ENCODE data around the gene RELN. TPM values are rescaled to one million over a fixed set of nuclear protein-coding genes. Genes with fewer than 3 reads are reported as not detected.
A peak's percentile ranks its signal among the peaks of the same experiment; 100 is the strongest.

RELN gene
- total RNA-seq (not detected in 2 replicates), polyA plus RNA-seq (not detected in 2 replicates), polyA minus RNA-seq (under 0.01 TPM in 1 of 2 replicates, not detected in the other)
- total RNA-seq (2013), result 0.16 TPM

GRCh38 chr7:103989200-103989784 lies at the start of gene RELN:
Gene RELN, minus strand, starts transcription at chr7:103989658. Its CDS starts 302 bp downstream, at chr7:103989356.
- DNase-seq, result peak; percentile 17
- Histone ChIP-seq H3K27me3 (replicated peaks in 1 of 4; ENCODE audit: control extremely low read depth in 1 of 4, control insufficient read depth in 3 of 4, insufficient read depth in 4 of 4, low read length in 3 of 4) (peaks cover 0 to 32% (median 10%) of the 10 kb centered on the region in 4 experiments), H3K27ac (ENCODE audit: low read length in 2 of 2) (no peak within 1 kb of the TSS), H3K9me3 (ENCODE audit: control extremely low read depth in 1 of 3, control insufficient read depth in 2 of 3, insufficient read depth in 1 of 3, low read length in 2 of 3) (no peaks in the 10 kb centered on the region), H3K36me3 (replicated peaks in 1 of 2; ENCODE audit: control extremely low read depth in 1 of 2, control insufficient read depth in 1 of 2, extremely low read depth in 1 of 2, insufficient read depth in 2 of 2, low read length in 1 of 2) (no peaks in the 10 kb centered on the region), H3K79me2 (ENCODE audit: control insufficient read depth, insufficient read depth, low read length) (no peaks in the 10 kb centered on the region), H3K4me3 (ENCODE audit: control extremely low read depth in 1 of 5, extremely low read depth in 1 of 5, insufficient read depth in 1 of 5, low read depth in 2 of 5, low read length in 4 of 5) (peak within 1 kb of the TSS in 2 of 5 experiments; percentile 19 to 20), H3K9ac (ENCODE audit: low read length) (no peak within 1 kb of the TSS), H3K4me1 (ENCODE audit: control insufficient read depth in 2 of 2, insufficient read depth in 2 of 2, low read length in 2 of 2) (peaks cover 7 to 8% of the 10 kb centered on the region in 2 donors), H4K20me1 (ENCODE audit: control insufficient read depth, insufficient read depth, low read length, poor library complexity, severe bottlenecking) (no peaks in the 10 kb centered on the region), H3K4me2 (replicated peaks; ENCODE audit: low read depth, low read length, poor library complexity, severe bottlenecking) (peak within 1 kb of the TSS; percentile 55), H2AFZ (ENCODE audit: insufficient read depth, low read depth, low read length, poor library complexity, severe bottlenecking) (peak within 1 kb of the TSS; percentile 51)
- WGBS (ENCODE audit: insufficient coverage), result 6% methylated on average over 89 of the region's 89 CpGs
- H3K4me1 Mint-ChIP-seq, result peaks cover 13% of the 10 kb centered on the region
- no peak for ATAC-seq (ENCODE audit: low read depth)
- intact Hi-C loops (cut with micrococcal nuclease), result no loop called here
- H3K27ac Mint-ChIP-seq, result no peak within 1 kb of the TSS
- ChIA-PET CTCF (no interaction called here), POLR2A (no interaction called here)
- H3K27me3 Mint-ChIP-seq, result peaks cover 52% of the 10 kb centered on the region
- peak within 1 kb of the TSS; percentile 58 for H3K4me3 Mint-ChIP-seq
- no peaks in the 10 kb centered on the region for H3K9me3 Mint-ChIP-seq (ENCODE audit: insufficient read depth)
- no peak for TF ChIP-seq CTCF (IDR thresholded peaks at IDR 0.05)
- no peak for TF ChIP-seq EZH2 (IDR thresholded peaks at IDR 0.05; ENCODE audit: borderline replicate concordance, insufficient read depth, low read depth, low read length, poor library complexity, severe bottlenecking)

GRCh38 chr7:104038136-104038535 lies 48.7 kb upstream of the RELN start:
- H3K27ac Mint-ChIP-seq, result no peak overlapping the region
- peaks cover 4% of the 10 kb centered on the region for H3K27me3 Mint-ChIP-seq
- H3K9me3 Mint-ChIP-seq (ENCODE audit: insufficient read depth), result no peaks in the 10 kb centered on the region

More at GRCh38 chr7:104038136-104038535, 48.7 kb upstream of the RELN start:
- Histone ChIP-seq H3K27ac (ENCODE audit: low read length in 2 of 2) (no peak overlapping the region), H3K36me3 (replicated peaks in 1 of 2; ENCODE audit: control extremely low read depth in 1 of 2, control insufficient read depth in 1 of 2, extremely low read depth in 1 of 2, insufficient read depth in 2 of 2, low read length in 1 of 2) (no peaks in the 10 kb centered on the region), H3K4me2 (replicated peaks; ENCODE audit: low read depth, low read length, poor library complexity, severe bottlenecking) (no peak overlapping the region), H3K9ac (ENCODE audit: low read length) (no peak overlapping the region), H3K79me2 (ENCODE audit: control insufficient read depth, insufficient read depth, low read length) (no peaks in the 10 kb centered on the region), H3K27me3 (replicated peaks in 1 of 4; ENCODE audit: control extremely low read depth in 1 of 4, control insufficient read depth in 3 of 4, insufficient read depth in 4 of 4, low read length in 3 of 4) (no peaks in the 10 kb centered on the region), H3K4me1 (ENCODE audit: control insufficient read depth in 2 of 2, insufficient read depth in 2 of 2, low read length in 2 of 2) (no peaks in the 10 kb centered on the region), H4K20me1 (ENCODE audit: control insufficient read depth, insufficient read depth, low read length, poor library complexity, severe bottlenecking) (no peaks in the 10 kb centered on the region), H2AFZ (ENCODE audit: insufficient read depth, low read depth, low read length, poor library complexity, severe bottlenecking) (no peak overlapping the region), H3K9me3 (ENCODE audit: control extremely low read depth in 1 of 3, control insufficient read depth in 2 of 3, insufficient read depth in 1 of 3, low read length in 2 of 3) (no peaks in the 10 kb centered on the region), H3K4me3 (ENCODE audit: control extremely low read depth in 1 of 5, extremely low read depth in 1 of 5, insufficient read depth in 1 of 5, low read depth in 2 of 5, low read length in 4 of 5) (no peak overlapping the region)
- intact Hi-C loops (cut with micrococcal nuclease), result no loop called here
- DNase-seq (no peak), ATAC-seq (ENCODE audit: low read depth) (no peak)
- POLR2A ChIA-PET, result no interaction called here
- no peak for TF ChIP-seq CTCF (IDR thresholded peaks at IDR 0.05)
- TF ChIP-seq EZH2 (IDR thresholded peaks at IDR 0.05; ENCODE audit: borderline replicate concordance, insufficient read depth, low read depth, low read length, poor library complexity, severe bottlenecking), result no peak
- Mint-ChIP-seq H3K4me3 (no peak overlapping the region), H3K4me1 (no peaks in the 10 kb centered on the region)
- WGBS (ENCODE audit: insufficient coverage), result no CpG with 5 or more reads among the region's 2 CpGs
- CTCF ChIA-PET, result no interaction called here

Measured in B cell (primary cell).